Endothelial cell of umbilical vein (primary cell): Measurements from ENCODE around the gene HSPB2.

Experiments
- TF ChIP-seq, protein P1 (sequence below), 2 donors: IDR thresholded peaks; 1 replicate in 1 of 2; 2 replicates in 1 of 2; pipeline ENCODE4 v1.5.1; 2011; ENCODE audit warnings: low read length in 2 of 2, mild to moderate bottlenecking in 2 of 2, moderate library complexity in 2 of 2, control low read depth in 1 of 2, inconsistent platforms in 1 of 2, low read depth in 1 of 2; ENCODE audit not compliant: insufficient read depth in 1 of 2; ENCODE audit errors: extremely low read depth in 1 of 2
- TF ChIP-seq, protein P2 (sequence below): IDR thresholded peaks from 2 replicates; pipeline ENCODE4 v1.6.1; 2011; ENCODE audit not compliant: insufficient read depth, insufficient read length

- TF ChIP-seq, protein P1, sequence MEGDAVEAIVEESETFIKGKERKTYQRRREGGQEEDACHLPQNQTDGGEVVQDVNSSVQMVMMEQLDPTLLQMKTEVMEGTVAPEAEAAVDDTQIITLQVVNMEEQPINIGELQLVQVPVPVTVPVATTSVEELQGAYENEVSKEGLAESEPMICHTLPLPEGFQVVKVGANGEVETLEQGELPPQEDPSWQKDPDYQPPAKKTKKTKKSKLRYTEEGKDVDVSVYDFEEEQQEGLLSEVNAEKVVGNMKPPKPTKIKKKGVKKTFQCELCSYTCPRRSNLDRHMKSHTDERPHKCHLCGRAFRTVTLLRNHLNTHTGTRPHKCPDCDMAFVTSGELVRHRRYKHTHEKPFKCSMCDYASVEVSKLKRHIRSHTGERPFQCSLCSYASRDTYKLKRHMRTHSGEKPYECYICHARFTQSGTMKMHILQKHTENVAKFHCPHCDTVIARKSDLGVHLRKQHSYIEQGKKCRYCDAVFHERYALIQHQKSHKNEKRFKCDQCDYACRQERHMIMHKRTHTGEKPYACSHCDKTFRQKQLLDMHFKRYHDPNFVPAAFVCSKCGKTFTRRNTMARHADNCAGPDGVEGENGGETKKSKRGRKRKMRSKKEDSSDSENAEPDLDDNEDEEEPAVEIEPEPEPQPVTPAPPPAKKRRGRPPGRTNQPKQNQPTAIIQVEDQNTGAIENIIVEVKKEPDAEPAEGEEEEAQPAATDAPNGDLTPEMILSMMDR (IDR thresholded peaks at IDR 0.05; ENCODE audit: extremely low read depth in 1 of 2, insufficient read depth in 1 of 2, low read depth in 1 of 2, low read length in 2 of 2), result no peak
- TF ChIP-seq, protein P2, sequence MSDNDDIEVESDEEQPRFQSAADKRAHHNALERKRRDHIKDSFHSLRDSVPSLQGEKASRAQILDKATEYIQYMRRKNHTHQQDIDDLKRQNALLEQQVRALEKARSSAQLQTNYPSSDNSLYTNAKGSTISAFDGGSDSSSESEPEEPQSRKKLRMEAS, result no peak
These were observed 32.1 kb downstream of the HSPB2 start for GRCh38 chr11:111944651-111945051.
